HG02588 (cell line): ENCODE data around the gene ADAM12.
"Not testable (repeated sequence)": the region's sequence is repeated elsewhere in the genome, so short reads cannot be mapped to it uniquely, and the experiment has no call there.

Source experiments
- ATAC-seq: cut with Tn5 transposase; IDR thresholded peaks from one replicate; pipeline ENCODE4 v1.9.1; 2021; ENCODE audit warnings: mild to moderate bottlenecking, moderate library complexity; ENCODE audit not compliant: unreplicated experiment

Gene ADAM12

GRCh38 chr10:126066456-126066855 lies 321.8 kb downstream of the ADAM12 start:
- ATAC-seq, result no peak

GRCh38 chr10:126065751-126066377 lies 322.4 kb downstream of the ADAM12 start:
- ATAC-seq, result no peak

- ATAC-seq, result no peak
Observed at GRCh38 chr10:126064512-126064911, 323.8 kb downstream of the ADAM12 start.

- no peak for ATAC-seq
Observed at GRCh38 chr10:126063353-126063791, 324.9 kb downstream of the ADAM12 start.

DNA sequence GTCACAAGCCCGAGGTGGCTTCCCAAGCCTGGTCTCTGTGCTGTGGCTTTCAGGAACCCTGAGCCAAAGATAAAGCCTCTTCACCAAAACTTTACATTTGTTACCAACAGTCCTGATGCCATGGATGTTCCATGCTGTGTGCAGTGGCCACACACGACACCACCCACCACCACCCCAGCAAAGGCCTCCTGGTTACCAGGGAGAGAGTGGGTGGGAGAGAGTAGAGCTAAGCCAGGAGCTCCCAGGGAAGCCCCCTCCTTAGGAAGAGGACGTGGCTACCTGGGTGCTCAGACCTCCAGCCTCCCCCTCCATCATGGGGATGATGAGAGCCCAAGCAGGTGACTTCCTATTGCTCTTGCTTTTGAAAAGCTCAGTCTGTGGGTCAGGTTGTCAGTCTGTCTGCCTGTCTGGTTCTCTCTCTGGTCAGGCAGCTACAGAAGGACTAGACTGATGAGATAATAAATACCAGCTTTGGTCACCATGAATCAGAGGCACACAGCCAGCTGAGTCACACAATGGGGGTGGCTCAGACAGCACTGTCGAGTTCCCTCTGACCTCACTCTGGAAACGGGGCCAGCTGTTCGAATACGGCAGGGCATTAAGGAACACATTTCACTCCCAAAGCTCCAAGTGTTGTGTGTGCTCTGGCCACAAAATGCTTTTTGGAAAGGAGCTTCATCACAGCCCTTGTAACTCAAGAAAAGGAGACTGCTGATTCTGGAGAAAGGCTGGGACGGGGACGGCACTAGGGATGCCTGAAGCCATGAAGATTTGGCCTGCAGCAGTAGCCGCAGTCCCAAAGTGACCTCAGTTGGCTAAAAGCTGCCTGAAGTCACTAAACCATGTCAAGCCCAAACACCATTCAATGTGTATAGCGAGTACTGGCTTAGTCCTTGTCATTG lies 325.9 kb downstream of the ADAM12 start:
- no peak for ATAC-seq

DNA sequence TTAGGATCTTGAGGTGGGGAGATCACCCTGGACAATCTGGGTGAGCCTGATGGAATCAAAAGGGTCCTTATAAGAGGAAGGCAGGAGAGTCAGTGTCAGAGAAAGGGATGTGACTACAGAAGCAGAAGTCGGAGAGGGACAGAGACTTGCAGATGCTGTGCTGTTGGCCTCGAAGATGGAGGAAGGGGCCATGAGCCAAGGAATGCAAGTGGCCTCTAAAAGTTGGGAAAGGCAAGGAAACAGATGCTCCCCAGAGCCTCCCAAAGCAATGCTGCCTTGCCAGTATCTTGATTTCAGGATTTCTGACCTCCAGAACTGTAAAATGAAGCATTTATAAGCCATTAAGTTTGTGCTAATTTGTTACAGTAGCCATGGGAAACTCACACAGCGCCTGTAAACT lies 326.8 kb downstream of the ADAM12 start:
- ATAC-seq, result no peak

GRCh38 chr10:126060261-126060931 lies 327.9 kb downstream of the ADAM12 start:
- ATAC-seq, result no peak

GRCh38 chr10:126059076-126059826 lies 329.0 kb downstream of the ADAM12 start:
- ATAC-seq, result no peak

GRCh38 chr10:126058507-126058906 lies 329.8 kb downstream of the ADAM12 start:
- ATAC-seq, result no peak

DNA sequence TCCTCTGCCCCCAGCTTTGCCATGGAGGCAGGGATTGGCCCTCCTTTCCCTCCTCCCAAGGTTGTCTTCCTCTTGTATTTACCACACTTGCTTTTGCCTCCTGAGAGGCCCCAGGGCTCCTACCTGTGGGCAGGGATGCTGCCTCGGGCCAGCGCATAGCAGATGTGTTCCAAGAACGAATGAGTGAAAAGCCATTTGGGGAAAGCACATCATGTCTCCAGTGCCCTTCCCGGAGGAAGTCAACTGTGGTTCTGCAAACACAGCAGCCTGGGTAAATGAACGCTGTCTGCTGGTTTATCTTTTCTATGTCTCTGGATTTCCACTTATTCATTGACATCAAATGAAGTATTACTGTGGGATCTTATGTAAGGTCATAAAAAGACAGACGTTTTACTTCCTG lies 330.2 kb downstream of the ADAM12 start:
- ATAC-seq, result no peak

DNA sequence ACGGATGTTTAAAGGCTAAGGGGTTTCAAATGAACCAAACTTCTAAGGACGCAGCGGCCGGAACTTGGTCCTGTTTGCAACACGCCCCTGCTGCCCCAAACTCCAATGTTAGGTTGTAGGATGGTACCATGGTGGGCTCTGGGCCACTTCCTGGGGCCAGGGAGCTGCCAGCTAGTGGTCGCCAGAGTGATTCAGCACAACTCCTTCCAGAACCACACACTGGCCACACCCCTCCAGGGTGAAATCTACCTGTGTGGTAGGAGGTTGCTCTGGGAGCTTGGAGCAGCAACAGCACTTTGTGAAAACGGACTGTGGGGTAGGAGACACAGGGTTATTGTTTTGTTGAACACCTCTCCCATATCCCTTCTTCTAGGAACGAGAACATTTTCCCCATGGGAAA lies 330.8 kb downstream of the ADAM12 start:
- ATAC-seq, result no peak

DNA sequence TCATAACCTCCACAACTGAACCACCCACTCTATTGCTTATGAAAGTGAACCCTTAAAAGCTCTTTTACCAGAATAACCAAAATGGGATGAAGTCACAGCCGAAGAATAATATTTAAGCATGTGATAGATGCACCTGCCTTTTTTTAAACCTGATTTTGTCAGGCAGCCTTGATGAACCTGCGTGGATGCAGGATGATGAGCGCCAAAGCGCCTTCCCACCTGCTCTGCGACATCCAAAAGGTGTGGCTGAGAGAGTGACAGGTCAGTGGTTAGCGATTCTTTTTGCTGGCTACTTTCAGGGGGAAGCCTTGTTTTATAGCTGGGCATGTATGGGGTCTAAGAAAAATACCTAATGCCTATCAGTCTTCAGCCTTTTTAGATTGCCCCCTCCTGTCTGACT lies 334.1 kb downstream of the ADAM12 start:
- no peak for ATAC-seq

- no peak for ATAC-seq
Observed at GRCh38 chr10:126052171-126052570, 336.1 kb downstream of the ADAM12 start.

GRCh38 chr10:126049759-126050700 lies 338.2 kb downstream of the ADAM12 start:
- no peak for ATAC-seq

DNA sequence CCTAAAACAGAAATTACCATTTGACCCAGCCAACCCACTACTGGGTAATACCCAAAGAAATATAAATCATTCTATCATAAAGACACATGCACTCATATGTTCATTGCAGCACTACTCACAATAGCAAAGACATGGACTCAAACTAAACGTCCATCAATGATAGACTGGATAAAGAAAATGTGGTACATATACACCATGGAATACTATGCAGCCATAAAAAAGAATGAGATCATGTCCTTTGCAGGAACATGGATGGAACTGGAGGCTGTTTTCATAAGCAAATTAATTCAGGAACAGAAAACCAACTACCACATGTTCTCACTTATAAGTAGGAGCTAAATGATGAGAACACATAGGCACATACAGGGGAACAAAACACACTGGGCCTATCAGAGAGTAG lies 340.5 kb downstream of the ADAM12 start:
- not testable (repeated sequence) for ATAC-seq

DNA sequence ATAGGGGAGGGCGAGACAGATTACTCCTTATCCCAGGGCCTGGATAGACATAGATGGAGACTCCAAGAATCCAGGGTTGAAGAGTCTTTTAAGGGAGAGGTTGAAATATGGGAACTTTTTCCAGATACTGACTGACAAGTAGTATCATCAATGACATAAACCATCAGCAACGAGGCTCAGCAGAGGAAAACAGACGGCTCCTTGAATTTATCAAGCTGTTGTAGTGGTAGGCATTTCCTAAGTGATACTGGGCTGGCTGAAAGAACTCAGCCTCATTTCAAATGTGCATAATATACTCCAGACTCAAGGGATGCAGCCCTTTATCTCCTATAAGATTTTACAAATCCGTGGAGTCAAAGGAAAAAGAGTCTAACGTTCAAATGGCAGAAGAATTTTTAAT lies 341.4 kb downstream of the ADAM12 start:
- no peak for ATAC-seq

DNA sequence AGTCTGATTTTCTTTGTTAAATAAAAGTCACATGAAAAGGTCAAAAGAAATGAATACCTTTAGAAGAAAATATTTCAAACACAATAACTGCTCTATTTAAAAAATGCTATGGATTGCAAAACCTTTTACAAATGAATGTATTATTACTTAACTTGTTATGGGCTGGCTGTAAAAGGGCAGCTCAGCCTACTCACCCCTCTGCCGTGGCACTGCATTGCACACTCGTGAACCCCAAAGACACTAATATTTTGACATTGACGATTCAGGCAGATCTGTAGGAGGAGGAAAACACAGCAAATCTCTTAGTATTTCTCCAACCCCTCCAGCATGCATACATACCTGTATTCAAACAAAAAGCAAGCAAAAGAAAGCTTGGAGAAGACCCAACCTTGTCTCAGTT lies 342.4 kb downstream of the ADAM12 start:
- no peak for ATAC-seq

- no peak for ATAC-seq
Observed at GRCh38 chr10:126043389-126043788, 344.9 kb downstream of the ADAM12 start.

GRCh38 chr10:126042906-126043305 lies 345.4 kb downstream of the ADAM12 start:
- no peak for ATAC-seq

GRCh38 chr10:126042354-126042753 lies 345.9 kb downstream of the ADAM12 start:
- no peak for ATAC-seq
